K562 (cell line): ENCODE results near the gene ZDHHC18. TPM values are rescaled to one million over a fixed set of nuclear protein-coding genes. Genes with fewer than 3 reads are reported as not detected.

Experiments used
- KAT2B ChIP-seq: IDR thresholded peaks from one replicate; pipeline ENCODE4 v1.6.1; 2012; ENCODE audit warnings: low read depth, mild to moderate bottlenecking, control low read depth, inconsistent platforms, low read length, moderate library complexity
- MXI1 ChIP-seq: IDR thresholded peaks from 2 replicates; pipeline ENCODE4 v1.6.1; 2011; ENCODE audit warnings: low read depth, mild to moderate bottlenecking, improper control_type of control experiment, low read length
- SMAD1 ChIP-seq: fragments of 150-350 bp; IDR thresholded peaks from 2 replicates; pipeline ENCODE4 v1.6.1; 2014; ENCODE audit warnings: low read length, low read depth; ENCODE audit not compliant: partially characterized antibody
- XRCC4 ChIP-seq: IDR thresholded peaks from one replicate; pipeline ENCODE4 v1.6.1; 2011; ENCODE audit not compliant: insufficient read depth, insufficient read length; ENCODE audit errors: extremely low read depth
- polyA plus RNA-seq, 8 experiments: library from polyadenylated mRNA; depleted of rRNA in 4 of 8; stranded (reverse) in 5 of 8; unstranded in 3 of 8; fragments of >200 nt; fragmentation: Nextera tagmentation in 2 of 8; fragmentation: Illumina TruSeq in 1 of 8; extraction: Ambion mirVana in 2 of 8; extraction: Trizol in 1 of 8; gene quantifications; 2 replicates each; pipeline versions ENCODE4 v1.2.1 to v1.2.3, GENCODE V29; 2011 to 2014; ENCODE audit warnings: inconsistent platforms in 1 of 8, missing spikeins in 1 of 8
- total RNA-seq, 7 experiments: library from RNA; depleted of rRNA in 6 of 7; stranded (reverse); fragments of >200 nt in 6 of 7; fragmentation: Illumina TruSeq in 2 of 7; extraction: Trizol in 2 of 7; gene quantifications; 2 replicates each; pipeline versions ENCODE4 v1.2.1 to v1.2.3, GENCODE V29; 2011 to 2021; ENCODE audit warnings: low replicate concordance in 1 of 7
- TF ChIP-seq, protein P1 (sequence below), 2 experiments: fragments of 450-650 bp; IDR thresholded peaks; 2 replicates each; pipeline ENCODE4 v1.6.1; 2016; ENCODE audit warnings: mild to moderate bottlenecking in 2 of 2, borderline replicate concordance in 1 of 2, low read depth in 1 of 2, moderate library complexity in 1 of 2
- TF ChIP-seq, protein P2 (sequence below), 3 experiments: fragments of 200-800 bp in 1 of 3; sonication (Bioruptor generic) in 1 of 3; sonication (generic) in 1 of 3; formaldehyde crosslinking in 1 of 3; IDR thresholded peaks; 2 replicates each; pipeline versions ENCODE4 v1.6.1 to v1.8.0; 2016 to 2022; ENCODE audit warnings: mild to moderate bottlenecking in 2 of 3, missing compliant biosample characterization in 2 of 3, missing genetic modification characterization in 2 of 3, missing genetic modification reagents in 1 of 3
- TF ChIP-seq, protein P3 (sequence below): fragments of 250-450 bp; sonication (Bioruptor Pico); IDR thresholded peaks from 2 replicates; pipeline ENCODE4 v1.4.0; 2020; ENCODE audit warnings: mild to moderate bottlenecking
- TF ChIP-seq, protein P4 (sequence below): fragments of 200-800 bp; sonication (Bioruptor generic); IDR thresholded peaks from 2 replicates; pipeline ENCODE4 v1.6.1; 2017; ENCODE audit warnings: missing genetic modification characterization, missing compliant biosample characterization

ZDHHC18 gene
- total and polyA plus RNA-seq, 9 of the 15 experiments (the other 6 are each of a cell fraction or from before 2014, with no cell fraction given): 0.42 to 35.6 (median 15.8) TPM

DNA sequence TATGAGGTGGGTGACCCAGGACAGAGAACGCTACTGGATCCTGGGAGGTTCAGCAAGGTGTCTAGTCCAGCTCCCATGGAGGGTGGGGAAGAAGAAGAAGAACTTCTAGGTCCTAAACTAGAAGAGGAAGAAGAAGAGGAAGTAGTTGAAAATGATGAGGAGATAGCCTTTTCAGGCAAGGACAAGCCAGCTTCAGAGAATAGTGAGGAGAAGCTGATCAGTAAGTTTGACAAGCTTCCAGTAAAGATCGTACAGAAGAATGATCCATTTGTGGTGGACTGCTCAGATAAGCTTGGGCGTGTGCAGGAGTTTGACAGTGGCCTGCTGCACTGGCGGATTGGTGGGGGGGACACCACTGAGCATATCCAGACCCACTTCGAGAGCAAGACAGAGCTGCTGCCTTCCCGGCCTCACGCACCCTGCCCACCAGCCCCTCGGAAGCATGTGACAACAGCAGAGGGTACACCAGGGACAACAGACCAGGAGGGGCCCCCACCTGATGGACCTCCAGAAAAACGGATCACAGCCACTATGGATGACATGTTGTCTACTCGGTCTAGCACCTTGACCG, 47.3 kb upstream of the ZDHHC18 start (continued):
- TF ChIP-seq, protein P1, sequence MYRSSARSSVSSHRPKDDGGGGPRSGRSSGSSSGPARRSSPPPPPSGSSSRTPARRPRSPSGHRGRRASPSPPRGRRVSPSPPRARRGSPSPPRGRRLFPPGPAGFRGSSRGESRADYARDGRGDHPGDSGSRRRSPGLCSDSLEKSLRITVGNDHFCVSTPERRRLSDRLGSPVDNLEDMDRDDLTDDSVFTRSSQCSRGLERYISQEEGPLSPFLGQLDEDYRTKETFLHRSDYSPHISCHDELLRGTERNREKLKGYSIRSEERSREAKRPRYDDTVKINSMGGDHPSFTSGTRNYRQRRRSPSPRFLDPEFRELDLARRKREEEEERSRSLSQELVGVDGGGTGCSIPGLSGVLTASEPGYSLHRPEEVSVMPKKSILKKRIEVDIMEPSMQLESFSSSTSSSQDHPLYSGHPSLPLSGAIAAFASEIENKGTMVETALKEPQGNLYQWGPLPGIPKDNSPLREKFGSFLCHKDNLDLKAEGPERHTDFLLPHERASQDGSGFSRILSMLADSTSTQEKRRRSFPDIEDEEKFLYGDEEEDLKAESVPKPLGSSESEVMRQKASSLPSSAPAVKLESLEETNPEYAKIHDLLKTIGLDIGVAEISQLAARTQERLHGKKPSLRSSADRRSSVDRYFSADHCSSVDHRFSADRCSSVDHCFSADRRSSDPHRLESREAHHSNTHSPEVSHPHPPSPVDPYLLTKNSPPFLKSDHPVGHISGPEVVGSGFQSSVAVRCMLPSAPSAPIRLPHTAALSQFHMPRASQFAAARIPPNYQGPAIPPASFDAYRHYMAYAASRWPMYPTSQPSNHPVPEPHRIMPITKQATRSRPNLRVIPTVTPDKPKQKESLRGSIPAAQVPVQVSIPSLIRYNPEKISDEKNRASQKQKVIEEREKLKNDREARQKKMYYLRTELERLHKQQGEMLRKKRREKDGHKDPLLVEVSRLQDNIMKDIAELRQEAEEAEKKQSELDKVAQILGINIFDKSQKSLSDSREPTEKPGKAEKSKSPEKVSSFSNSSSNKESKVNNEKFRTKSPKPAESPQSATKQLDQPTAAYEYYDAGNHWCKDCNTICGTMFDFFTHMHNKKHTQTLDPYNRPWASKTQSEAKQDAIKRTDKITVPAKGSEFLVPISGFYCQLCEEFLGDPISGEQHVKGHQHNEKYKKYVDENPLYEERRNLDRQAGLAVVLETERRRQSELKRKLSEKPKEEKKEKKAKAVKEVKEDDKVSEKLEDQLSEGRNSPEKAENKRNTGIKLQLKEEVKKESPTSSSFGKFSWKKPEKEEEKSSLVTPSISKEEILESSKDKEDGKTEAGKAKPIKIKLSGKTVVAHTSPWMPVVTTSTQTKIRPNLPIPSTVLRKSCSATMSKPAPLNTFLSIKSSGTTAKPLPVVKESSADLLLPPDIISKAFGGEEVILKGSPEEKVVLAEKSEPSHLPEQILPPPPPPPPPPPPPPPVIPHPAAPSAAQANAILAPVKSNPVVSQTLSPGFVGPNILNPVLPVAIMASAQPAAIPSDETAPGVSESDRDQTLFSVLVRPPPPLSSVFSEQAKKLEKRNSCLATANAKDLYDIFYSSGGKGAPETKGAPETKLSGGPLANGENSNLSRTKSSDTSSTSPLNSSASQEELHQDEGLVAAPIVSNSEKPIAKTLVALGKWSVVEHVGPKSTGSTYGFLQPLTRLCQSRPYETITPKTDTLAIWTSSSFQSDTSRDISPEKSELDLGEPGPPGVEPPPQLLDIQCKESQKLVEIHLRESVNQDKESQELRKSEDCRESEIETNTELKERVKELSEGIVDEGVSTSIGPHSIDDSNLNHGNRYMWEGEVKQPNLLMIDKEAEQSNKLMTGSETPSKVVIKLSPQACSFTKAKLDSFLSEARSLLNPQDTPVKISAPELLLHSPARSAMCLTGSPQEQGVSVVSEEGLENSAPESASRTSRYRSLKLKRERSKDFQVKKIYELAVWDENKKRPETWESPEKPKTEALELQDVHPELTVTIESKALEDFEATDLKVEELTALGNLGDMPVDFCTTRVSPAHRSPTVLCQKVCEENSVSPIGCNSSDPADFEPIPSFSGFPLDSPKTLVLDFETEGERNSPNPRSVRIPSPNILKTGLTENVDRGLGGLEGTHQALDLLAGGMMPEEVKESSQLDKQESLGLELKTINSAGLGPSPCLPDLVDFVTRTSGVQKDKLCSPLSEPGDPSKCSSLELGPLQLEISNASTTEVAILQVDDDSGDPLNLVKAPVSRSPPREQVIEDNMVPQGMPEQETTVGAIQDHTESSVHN (IDR thresholded peaks at IDR 0.05; ENCODE audit: borderline replicate concordance in 1 of 2, low read depth in 1 of 2): no peak
- TF ChIP-seq, protein P2, sequence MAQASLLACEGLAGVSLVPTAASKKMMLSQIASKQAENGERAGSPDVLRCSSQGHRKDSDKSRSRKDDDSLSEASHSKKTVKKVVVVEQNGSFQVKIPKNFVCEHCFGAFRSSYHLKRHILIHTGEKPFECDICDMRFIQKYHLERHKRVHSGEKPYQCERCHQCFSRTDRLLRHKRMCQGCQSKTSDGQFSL (CRISPR knock-in tag; IDR thresholded peaks at IDR 0.05): peak; percentile 71; the same call in 1 of the 2 replicates
- TF ChIP-seq, protein P2 (tag; IDR thresholded peaks at IDR 0.05): peak in 1 of 2 experiments; percentile 23; a peak in 1 of 4 replicates
- TF ChIP-seq, protein P3, sequence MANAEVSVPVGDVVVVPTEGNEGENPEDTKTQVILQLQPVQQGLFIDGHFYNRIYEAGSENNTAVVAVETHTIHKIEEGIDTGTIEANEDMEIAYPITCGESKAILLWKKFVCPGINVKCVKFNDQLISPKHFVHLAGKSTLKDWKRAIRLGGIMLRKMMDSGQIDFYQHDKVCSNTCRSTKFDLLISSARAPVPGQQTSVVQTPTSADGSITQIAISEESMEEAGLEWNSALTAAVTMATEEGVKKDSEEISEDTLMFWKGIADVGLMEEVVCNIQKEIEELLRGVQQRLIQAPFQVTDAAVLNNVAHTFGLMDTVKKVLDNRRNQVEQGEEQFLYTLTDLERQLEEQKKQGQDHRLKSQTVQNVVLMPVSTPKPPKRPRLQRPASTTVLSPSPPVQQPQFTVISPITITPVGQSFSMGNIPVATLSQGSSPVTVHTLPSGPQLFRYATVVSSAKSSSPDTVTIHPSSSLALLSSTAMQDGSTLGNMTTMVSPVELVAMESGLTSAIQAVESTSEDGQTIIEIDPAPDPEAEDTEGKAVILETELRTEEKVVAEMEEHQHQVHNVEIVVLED (CRISPR knock-in tag): no peak
- TF ChIP-seq XRCC4: no peak
- no peak for TF ChIP-seq SMAD1
- TF ChIP-seq, protein P4, sequence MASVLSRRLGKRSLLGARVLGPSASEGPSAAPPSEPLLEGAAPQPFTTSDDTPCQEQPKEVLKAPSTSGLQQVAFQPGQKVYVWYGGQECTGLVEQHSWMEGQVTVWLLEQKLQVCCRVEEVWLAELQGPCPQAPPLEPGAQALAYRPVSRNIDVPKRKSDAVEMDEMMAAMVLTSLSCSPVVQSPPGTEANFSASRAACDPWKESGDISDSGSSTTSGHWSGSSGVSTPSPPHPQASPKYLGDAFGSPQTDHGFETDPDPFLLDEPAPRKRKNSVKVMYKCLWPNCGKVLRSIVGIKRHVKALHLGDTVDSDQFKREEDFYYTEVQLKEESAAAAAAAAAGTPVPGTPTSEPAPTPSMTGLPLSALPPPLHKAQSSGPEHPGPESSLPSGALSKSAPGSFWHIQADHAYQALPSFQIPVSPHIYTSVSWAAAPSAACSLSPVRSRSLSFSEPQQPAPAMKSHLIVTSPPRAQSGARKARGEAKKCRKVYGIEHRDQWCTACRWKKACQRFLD (CRISPR knock-in tag): peak; percentile 24; the same call in 1 of the 2 replicates
- no peak for TF ChIP-seq MXI1
- no peak for TF ChIP-seq KAT2B
